ENCODE measurements around the gene ADGRG4. TPM values are rescaled to one million over a fixed set of nuclear protein-coding genes. Genes with fewer than 3 reads are reported as not detected.

Gene ADGRG4
- total RNA-seq, 2 donors from 2014 or later = not detected

- H3K4me1 ChIP-seq = no peaks in the 10 kb centered on the region
Measured at GRCh38 chrX:136446208-136446607, 145.4 kb downstream of the ADGRG4 start.

DNA sequence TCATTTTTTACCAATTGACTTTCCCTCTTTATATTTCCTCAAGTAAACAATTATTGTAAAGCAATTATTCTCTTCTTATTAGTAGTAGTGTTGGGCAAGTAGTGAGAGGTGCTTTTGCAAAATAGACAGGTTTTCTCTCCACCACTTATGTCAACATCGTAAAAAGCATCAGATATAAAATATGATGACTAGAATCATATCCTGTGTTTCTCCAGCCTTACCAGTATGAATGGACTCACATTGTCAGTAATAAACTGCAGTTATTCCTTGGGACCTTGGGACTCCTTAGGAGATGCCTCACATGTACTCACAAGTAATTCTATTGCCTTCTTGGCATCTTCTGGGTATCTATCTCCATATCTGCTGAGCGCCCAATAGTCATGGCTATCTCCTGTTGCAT is 146.5 kb downstream of the ADGRG4 start:
- no peaks in the 10 kb centered on the region for H3K4me1 ChIP-seq
- TF ChIP-seq, protein P1, sequence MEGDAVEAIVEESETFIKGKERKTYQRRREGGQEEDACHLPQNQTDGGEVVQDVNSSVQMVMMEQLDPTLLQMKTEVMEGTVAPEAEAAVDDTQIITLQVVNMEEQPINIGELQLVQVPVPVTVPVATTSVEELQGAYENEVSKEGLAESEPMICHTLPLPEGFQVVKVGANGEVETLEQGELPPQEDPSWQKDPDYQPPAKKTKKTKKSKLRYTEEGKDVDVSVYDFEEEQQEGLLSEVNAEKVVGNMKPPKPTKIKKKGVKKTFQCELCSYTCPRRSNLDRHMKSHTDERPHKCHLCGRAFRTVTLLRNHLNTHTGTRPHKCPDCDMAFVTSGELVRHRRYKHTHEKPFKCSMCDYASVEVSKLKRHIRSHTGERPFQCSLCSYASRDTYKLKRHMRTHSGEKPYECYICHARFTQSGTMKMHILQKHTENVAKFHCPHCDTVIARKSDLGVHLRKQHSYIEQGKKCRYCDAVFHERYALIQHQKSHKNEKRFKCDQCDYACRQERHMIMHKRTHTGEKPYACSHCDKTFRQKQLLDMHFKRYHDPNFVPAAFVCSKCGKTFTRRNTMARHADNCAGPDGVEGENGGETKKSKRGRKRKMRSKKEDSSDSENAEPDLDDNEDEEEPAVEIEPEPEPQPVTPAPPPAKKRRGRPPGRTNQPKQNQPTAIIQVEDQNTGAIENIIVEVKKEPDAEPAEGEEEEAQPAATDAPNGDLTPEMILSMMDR (IDR thresholded peaks at IDR 0.05) = no peak
- H3K4me3 ChIP-seq = no peak overlapping the region
- no peaks in the 10 kb centered on the region for H3K9me3 ChIP-seq
- no peak for DNase-seq (ENCODE audit: low spot score)
- no peaks in the 10 kb centered on the region for H3K36me3 ChIP-seq
- no peaks in the 10 kb centered on the region for H3K27me3 ChIP-seq
- no peak overlapping the region for H3K27ac ChIP-seq

More at GRCh38 chrX:136446208-136446607, 145.4 kb downstream of the ADGRG4 start:
- H3K27me3 ChIP-seq = no peaks in the 10 kb centered on the region
- H3K9me3 ChIP-seq = no peaks in the 10 kb centered on the region
- H3K27ac ChIP-seq = no peak overlapping the region
- TF ChIP-seq, protein P1 (IDR thresholded peaks at IDR 0.05) = no peak
- H3K4me3 ChIP-seq = no peak overlapping the region
- no peak for DNase-seq (ENCODE audit: low spot score)
- H3K36me3 ChIP-seq = no peaks in the 10 kb centered on the region

DNA sequence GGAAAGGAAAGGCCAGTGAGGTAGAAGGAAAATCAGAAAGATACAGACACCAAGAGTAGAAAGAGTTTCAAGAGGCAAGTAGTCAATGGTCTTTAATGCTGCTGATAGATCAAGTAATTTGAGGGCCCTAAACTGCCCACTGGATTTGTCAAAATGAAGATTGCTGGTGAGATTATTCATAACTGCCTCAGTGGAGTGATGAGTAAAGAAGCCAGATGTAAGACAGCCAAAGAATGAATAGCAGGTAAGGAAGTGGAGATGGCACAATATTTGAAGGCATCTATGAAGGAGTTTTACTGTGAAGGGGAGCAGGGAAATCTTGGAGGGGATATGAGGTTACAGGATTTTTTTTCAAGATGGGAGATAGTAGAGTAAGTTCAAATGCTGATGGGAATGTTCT is 147.2 kb downstream of the ADGRG4 start:
- H3K36me3 ChIP-seq = no peaks in the 10 kb centered on the region
- no peaks in the 10 kb centered on the region for H3K27me3 ChIP-seq
- DNase-seq (ENCODE audit: low spot score) = no peak
- no peaks in the 10 kb centered on the region for H3K4me1 ChIP-seq
- no peak overlapping the region for H3K4me3 ChIP-seq
- TF ChIP-seq, protein P1 (IDR thresholded peaks at IDR 0.05) = no peak
- H3K27ac ChIP-seq = no peak overlapping the region
- H3K9me3 ChIP-seq = no peaks in the 10 kb centered on the region

DNA sequence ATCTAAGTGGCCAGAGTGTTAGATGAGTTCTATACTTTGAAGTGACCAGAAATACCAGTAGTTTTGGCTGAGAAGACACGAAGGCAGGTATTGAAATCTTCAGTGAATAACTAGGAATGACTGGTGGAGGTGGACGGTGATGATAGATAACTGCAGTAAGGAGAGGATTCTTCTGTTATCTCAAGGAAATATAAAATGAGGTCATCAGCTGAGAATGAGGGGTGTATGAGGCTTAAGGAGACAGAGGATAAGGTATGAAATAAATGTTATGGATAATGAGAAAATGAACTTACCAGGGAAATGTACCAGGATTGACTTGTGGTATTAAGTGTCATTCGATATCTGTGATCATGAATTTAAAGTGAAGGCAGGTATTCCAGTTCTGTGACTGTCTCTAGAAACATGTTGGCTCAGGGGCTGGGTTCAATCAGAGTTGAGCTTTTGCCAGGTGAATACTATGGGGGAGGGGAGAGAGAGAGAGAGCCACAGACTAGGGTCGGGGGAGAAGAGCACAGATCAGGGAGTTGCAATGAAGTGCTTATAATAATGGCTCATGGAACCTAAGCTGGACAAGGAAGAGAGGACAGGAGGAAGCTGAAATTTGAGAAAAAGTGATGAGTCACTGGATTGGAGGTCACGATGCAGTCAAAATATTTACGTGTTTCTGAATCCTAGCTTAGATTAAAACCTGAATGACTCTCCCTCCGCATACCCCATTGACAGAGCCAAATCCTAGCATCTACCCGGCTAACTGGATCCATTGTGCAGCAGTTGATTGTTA is 149.5 kb downstream of the ADGRG4 start:
- H3K27me3 ChIP-seq = no peaks in the 10 kb centered on the region
- H3K4me3 ChIP-seq = no peak overlapping the region
- H3K27ac ChIP-seq = no peak overlapping the region
- H3K9me3 ChIP-seq = no peaks in the 10 kb centered on the region
- no peak for DNase-seq (ENCODE audit: low spot score)
- no peaks in the 10 kb centered on the region for H3K36me3 ChIP-seq
- TF ChIP-seq, protein P1 (IDR thresholded peaks at IDR 0.05) = no peak
- H3K4me1 ChIP-seq = no peaks in the 10 kb centered on the region

- Histone ChIP-seq H3K36me3 (no peaks in the 10 kb centered on the region), H3K4me3 (no peak overlapping the region), H3K27me3 (no peaks in the 10 kb centered on the region), H3K4me1 (no peaks in the 10 kb centered on the region), H3K9me3 (no peaks in the 10 kb centered on the region), H3K27ac (no peak overlapping the region)
- TF ChIP-seq, protein P1 (IDR thresholded peaks at IDR 0.05) = no peak
- DNase-seq (ENCODE audit: low spot score) = no peak
Measured at GRCh38 chrX:136452614-136453013, 151.9 kb downstream of the ADGRG4 start.

- Histone ChIP-seq H3K4me3 (no peak overlapping the region), H3K27me3 (no peaks in the 10 kb centered on the region), H3K9me3 (no peaks in the 10 kb centered on the region), H3K36me3 (no peaks in the 10 kb centered on the region), H3K4me1 (no peaks in the 10 kb centered on the region), H3K27ac (no peak overlapping the region)
- no peak for DNase-seq (ENCODE audit: low spot score)
- TF ChIP-seq, protein P1 (IDR thresholded peaks at IDR 0.05) = no peak
Measured at GRCh38 chrX:136453114-136453513, 152.4 kb downstream of the ADGRG4 start.
